ENCODE measurements around the gene B3GAT1.

B3GAT1 gene

GRCh38 chr11:134433806-134434205 is 21.8 kb upstream of the B3GAT1 start:
- in situ Hi-C loops (cut with MboI; ENCODE audit: low pct_unique_long_range_greater_than_20kb, low sequenced_read_pairs, unreplicated experiment), result no loop called here
- DNase-seq (ENCODE audit: low spot score), result no peak
- TF ChIP-seq CTCF (IDR thresholded peaks at IDR 0.05; ENCODE audit: extremely low read depth, insufficient read depth, missing control alignments), result no peak

- in situ Hi-C loops (cut with MboI; ENCODE audit: low pct_unique_long_range_greater_than_20kb, low sequenced_read_pairs, unreplicated experiment), result no loop called here
- TF ChIP-seq CTCF (IDR thresholded peaks at IDR 0.05; ENCODE audit: extremely low read depth, insufficient read depth, missing control alignments), result no peak
- DNase-seq (ENCODE audit: low spot score), result no peak
Observed at GRCh38 chr11:134433251-134433650, 21.2 kb upstream of the B3GAT1 start.

DNA sequence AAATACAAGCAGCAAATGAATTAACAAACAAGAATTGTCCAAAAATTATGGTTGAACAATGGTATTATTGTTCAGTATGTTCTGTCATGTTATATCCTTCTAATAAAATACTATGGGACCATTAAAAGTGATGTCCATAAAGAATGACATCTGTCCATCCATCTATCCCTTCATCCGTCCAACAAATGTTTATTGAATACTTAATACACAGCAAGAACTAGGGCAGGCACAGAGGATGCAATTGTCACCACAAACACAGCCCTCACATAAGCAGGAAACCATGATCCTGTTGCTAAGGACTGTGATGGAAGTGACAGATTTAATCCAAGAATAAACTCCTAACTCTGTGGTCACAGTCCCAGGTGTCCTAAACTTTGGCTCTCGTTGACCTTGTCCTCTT is 20.7 kb upstream of the B3GAT1 start:
- no peak for TF ChIP-seq CTCF (IDR thresholded peaks at IDR 0.05; ENCODE audit: extremely low read depth, insufficient read depth, missing control alignments)
- in situ Hi-C loops (cut with MboI; ENCODE audit: low pct_unique_long_range_greater_than_20kb, low sequenced_read_pairs, unreplicated experiment), result no loop called here
- no peak for DNase-seq (ENCODE audit: low spot score)

- no peak for DNase-seq (ENCODE audit: low spot score)
Observed at GRCh38 chr11:134429106-134429505, 17.1 kb upstream of the B3GAT1 start.

DNA sequence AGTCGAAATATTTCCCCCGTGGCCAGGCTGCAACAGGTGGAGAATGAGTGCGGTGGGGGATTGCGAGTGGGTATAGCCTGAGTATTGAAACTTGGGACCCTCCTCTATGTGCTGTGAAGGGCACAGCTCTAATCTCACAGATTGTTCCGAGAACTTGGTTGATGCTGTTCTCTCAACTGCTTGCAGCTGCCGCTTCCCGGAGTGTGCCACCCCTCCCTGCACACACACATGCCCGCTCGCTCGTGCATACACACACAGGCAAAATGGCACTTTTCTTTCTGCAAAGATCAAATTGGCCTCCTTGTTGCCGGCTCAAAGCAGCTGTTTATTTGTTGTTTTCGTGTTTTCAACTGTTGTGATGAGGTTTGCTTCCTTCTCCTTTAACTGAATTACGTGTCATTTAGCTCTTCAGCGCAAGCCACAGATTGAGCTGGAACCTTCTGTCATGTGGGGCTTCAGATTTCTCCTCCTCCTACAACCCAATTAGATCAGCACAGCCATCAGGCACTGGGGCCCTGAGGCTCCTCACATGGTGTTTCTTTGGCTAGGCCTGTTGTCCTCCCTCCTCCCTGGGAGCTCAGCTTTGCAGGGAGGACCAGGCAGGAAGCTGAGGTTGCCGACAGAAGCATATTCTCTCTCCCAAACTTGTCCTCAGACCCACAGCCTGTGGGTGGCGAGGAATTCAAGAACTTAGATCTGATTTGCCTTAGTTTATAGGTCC is 13.9 kb upstream of the B3GAT1 start:
- in situ Hi-C loops (cut with MboI; ENCODE audit: low pct_unique_long_range_greater_than_20kb, low sequenced_read_pairs, unreplicated experiment), result no loop called here
- TF ChIP-seq CTCF (IDR thresholded peaks at IDR 0.05; ENCODE audit: extremely low read depth, insufficient read depth, missing control alignments), result no peak
- DNase-seq (ENCODE audit: low spot score), result no peak

More at GRCh38 chr11:134429106-134429505, 17.1 kb upstream of the B3GAT1 start:
- in situ Hi-C loops (cut with MboI; ENCODE audit: low pct_unique_long_range_greater_than_20kb, low sequenced_read_pairs, unreplicated experiment), result no loop called here
- TF ChIP-seq CTCF (IDR thresholded peaks at IDR 0.05; ENCODE audit: extremely low read depth, insufficient read depth, missing control alignments), result no peak

DNA sequence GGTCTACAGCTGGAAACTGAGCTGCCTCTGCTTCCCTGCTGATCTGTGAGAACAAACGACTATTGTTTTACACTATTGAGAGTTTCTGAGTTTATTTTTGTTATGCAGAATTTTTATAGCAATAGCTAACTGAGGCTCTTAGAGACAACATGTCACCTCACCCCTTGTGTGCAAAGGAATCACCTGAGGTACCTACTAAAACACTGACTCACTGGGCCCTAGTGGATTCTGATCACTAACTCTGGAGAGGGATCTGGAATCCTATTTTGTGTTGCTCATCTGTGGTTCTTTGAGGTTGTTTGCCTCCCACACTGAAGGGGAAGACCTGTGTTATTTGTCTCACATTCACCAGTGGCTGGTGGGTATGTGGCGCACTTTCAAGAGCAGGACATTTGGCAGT is 13.4 kb upstream of the B3GAT1 start:
- DNase-seq (ENCODE audit: low spot score), result no peak
- TF ChIP-seq CTCF (IDR thresholded peaks at IDR 0.05; ENCODE audit: extremely low read depth, insufficient read depth, missing control alignments), result no peak
- in situ Hi-C loops (cut with MboI; ENCODE audit: low pct_unique_long_range_greater_than_20kb, low sequenced_read_pairs, unreplicated experiment), result no loop called here
